Neuronal stem cell (in vitro differentiated cells): ENCODE results near the gene SRSF4.

Experiments
- DNase-seq: peaks from one replicate; pipeline ENCODE4 v3.0.0-alpha.2; 2013; ENCODE audit warnings: low spot score
- H2AFZ ChIP-seq: one replicate; pipeline ENCODE4 v1.6.1; 2013; ENCODE audit warnings: mild to moderate bottlenecking, low read length, inconsistent platforms
- H2AK5ac ChIP-seq: 2 replicates; pipeline ENCODE4 v1.6.1; 2013; ENCODE audit warnings: low read depth, mild to moderate bottlenecking, inconsistent platforms, low read length, moderate library complexity, mixed read lengths
- H2BK120ac ChIP-seq: 2 replicates; pipeline ENCODE4 v1.6.1; 2013; ENCODE audit warnings: low read depth, mild to moderate bottlenecking, inconsistent platforms, low read length, moderate library complexity, mixed read lengths
- H2BK12ac ChIP-seq: one replicate; pipeline ENCODE4 v1.6.1; 2013; ENCODE audit warnings: low read length, inconsistent platforms
- H2BK15ac ChIP-seq: 2 replicates; pipeline ENCODE4 v1.6.1; 2013; ENCODE audit warnings: mild to moderate bottlenecking, low read length, inconsistent platforms, mixed read lengths
- H2BK5ac ChIP-seq: one replicate; pipeline ENCODE4 v1.6.1; 2013; ENCODE audit warnings: inconsistent platforms, mild to moderate bottlenecking, low read length, moderate library complexity
- H3K14ac ChIP-seq: one replicate; pipeline ENCODE4 v1.6.1; 2013; ENCODE audit warnings: low read length, inconsistent platforms
- H3K18ac ChIP-seq: 2 replicates; pipeline ENCODE4 v1.6.1; 2013; ENCODE audit warnings: low read length, inconsistent platforms
- H3K23ac ChIP-seq: 2 replicates; pipeline ENCODE4 v1.6.1; 2013; ENCODE audit warnings: low read depth, mild to moderate bottlenecking, mixed read lengths, low read length, inconsistent platforms; ENCODE audit not compliant: poor library complexity
- H3K27ac ChIP-seq: replicated peaks from 3 replicates; pipeline ENCODE4 v1.5.1; 2013; ENCODE audit warnings: low read length, inconsistent platforms
- H3K27me3 ChIP-seq, 3 experiments: 2 replicates each; pipeline ENCODE4 v1.6.1; 2013; ENCODE audit warnings: low read length in 3 of 3, mild to moderate bottlenecking in 2 of 3, inconsistent platforms in 1 of 3, low read depth in 1 of 3, mixed read lengths in 1 of 3, moderate library complexity in 1 of 3; ENCODE audit not compliant: control insufficient read depth in 3 of 3, insufficient read depth in 3 of 3
- H3K36me3 ChIP-seq, 2 donors: replicated peaks in 1 of 2; 2 replicates each; pipeline ENCODE4 v1.6.1; 2013; ENCODE audit warnings: low read length in 2 of 2; ENCODE audit not compliant: control insufficient read depth in 2 of 2, insufficient read depth in 2 of 2
- H3K4ac ChIP-seq: 2 replicates; pipeline ENCODE4 v1.6.1; 2013; ENCODE audit warnings: inconsistent platforms, mild to moderate bottlenecking, low read length, moderate library complexity
- H3K4me1 ChIP-seq, 2 donors: 1 replicate in 1 of 2; 2 replicates in 1 of 2; pipeline ENCODE4 v1.6.1; 2013; ENCODE audit warnings: low read length in 2 of 2, low read depth in 1 of 2; ENCODE audit not compliant: control insufficient read depth in 2 of 2, insufficient read depth in 1 of 2
- H3K4me2 ChIP-seq: one replicate; pipeline ENCODE4 v1.6.1; 2013; ENCODE audit warnings: mild to moderate bottlenecking, low read length, inconsistent platforms; ENCODE audit not compliant: insufficient read depth, poor library complexity, severe bottlenecking
- H3K4me3 ChIP-seq, 2 donors: 2 replicates each; pipeline ENCODE4 v1.5.1; 2013; ENCODE audit warnings: low read length in 2 of 2, mild to moderate bottlenecking in 2 of 2, inconsistent platforms in 1 of 2, moderate library complexity in 1 of 2
- H3K79me1 ChIP-seq: one replicate; pipeline ENCODE4 v1.6.1; 2013; ENCODE audit warnings: low read depth, mild to moderate bottlenecking, inconsistent platforms, low read length, moderate library complexity
- H3K9ac ChIP-seq: one replicate; pipeline ENCODE4 v1.6.1; 2013; ENCODE audit warnings: mild to moderate bottlenecking, low read depth, low read length, inconsistent platforms; ENCODE audit not compliant: poor library complexity
- H3K9me3 ChIP-seq, 2 donors: replicated peaks in 1 of 2; 2 replicates each; pipeline versions ENCODE3 to v1.6.1; 2013; ENCODE audit warnings: low read length in 2 of 2, mild to moderate bottlenecking in 2 of 2, inconsistent platforms in 1 of 2, low read depth in 1 of 2, mixed read lengths in 1 of 2, moderate library complexity in 1 of 2; ENCODE audit not compliant: control insufficient read depth in 2 of 2, insufficient read depth in 1 of 2
- H4K8ac ChIP-seq: one replicate; pipeline ENCODE4 v1.6.1; 2013; ENCODE audit warnings: low read depth, mild to moderate bottlenecking, inconsistent platforms, low read length, moderate library complexity
- H4K91ac ChIP-seq: one replicate; pipeline ENCODE4 v1.6.1; 2013; ENCODE audit warnings: low read length, low read depth, mild to moderate bottlenecking, inconsistent platforms; ENCODE audit not compliant: poor library complexity
- WGBS, 2 donors: extraction: QIAGEN DNeasy Blood & Tissue Kit; methylation state at CpG; one replicate each; pipeline ENCODE4 v1.1.7; 2013; ENCODE audit warnings: missing lambda C conversion rate in 2 of 2, mixed read lengths in 1 of 2; ENCODE audit not compliant: insufficient read length in 2 of 2, insufficient replicate concordance in 1 of 2; ENCODE audit errors: extremely low coverage in 2 of 2; 5-methylcytosine and 5-hydroxymethylcytosine counted together

The SRSF4 gene

GRCh38 chr1:29209173-29209572 lies 27.5 kb upstream of the SRSF4 start:
- DNase-seq: no peak
- Histone ChIP-seq H2BK12ac (no peak overlapping the region), H3K4me1 (no peaks in the 10 kb centered on the region), H3K9ac (no peak overlapping the region), H4K8ac (no peak overlapping the region), H4K91ac (no peak overlapping the region), H2BK5ac (no peak overlapping the region), H3K4me3 (no peak overlapping the region), H3K18ac (no peak overlapping the region), H2BK120ac (no peak overlapping the region), H3K23ac (no peak overlapping the region), H2BK15ac (no peak overlapping the region), H3K79me1 (no peaks in the 10 kb centered on the region), H2AK5ac (no peak overlapping the region), H3K27me3 (no peaks in the 10 kb centered on the region), H3K9me3 (no peaks in the 10 kb centered on the region), H3K14ac (no peak overlapping the region), H3K27ac (no peak overlapping the region), H3K4me2 (no peak overlapping the region), H3K36me3 (peaks cover 34 to 62% of the 10 kb centered on the region in 2 donors), H2AFZ (no peak overlapping the region), H3K4ac (no peak overlapping the region)
- WGBS, 2 donors: no CpG with 5 or more reads among the region's 5 CpGs

- no peak for DNase-seq
- no peak overlapping the region for H4K8ac ChIP-seq
- WGBS, 2 donors: no CpG with 5 or more reads among the region's 4 CpGs
- H3K14ac ChIP-seq: no peak overlapping the region
- H3K27ac ChIP-seq: no peak overlapping the region
- no peak overlapping the region for H3K4me3 ChIP-seq
- no peak overlapping the region for H3K4me2 ChIP-seq
- H2BK12ac ChIP-seq: no peak overlapping the region
- H3K36me3 ChIP-seq: peaks cover 36 to 63% of the 10 kb centered on the region in 2 donors
- H3K4ac ChIP-seq: no peak overlapping the region
- H2BK5ac ChIP-seq: no peak overlapping the region
- no peaks in the 10 kb centered on the region for H3K9me3 ChIP-seq
- no peak overlapping the region for H4K91ac ChIP-seq
- no peaks in the 10 kb centered on the region for H3K4me1 ChIP-seq
- no peak overlapping the region for H2BK120ac ChIP-seq
- no peak overlapping the region for H2AFZ ChIP-seq
- H3K23ac ChIP-seq: no peak overlapping the region
- no peak overlapping the region for H2AK5ac ChIP-seq
- no peak overlapping the region for H2BK15ac ChIP-seq
- no peaks in the 10 kb centered on the region for H3K79me1 ChIP-seq
- no peaks in the 10 kb centered on the region for H3K27me3 ChIP-seq
- no peak overlapping the region for H3K18ac ChIP-seq
- H3K9ac ChIP-seq: no peak overlapping the region
Measured at GRCh38 chr1:29208442-29208841, 26.7 kb upstream of the SRSF4 start.

GRCh38 chr1:29202584-29203340 lies 21.1 kb upstream of the SRSF4 start:
- H2BK5ac ChIP-seq: no peak overlapping the region
- no peaks in the 10 kb centered on the region for H3K27me3 ChIP-seq
- H3K9ac ChIP-seq: no peak overlapping the region
- H2BK15ac ChIP-seq: no peak overlapping the region
- H4K8ac ChIP-seq: no peak overlapping the region
- H3K4ac ChIP-seq: no peak overlapping the region
- no peak overlapping the region for H3K23ac ChIP-seq
- H3K4me2 ChIP-seq: no peak overlapping the region
- no peak overlapping the region for H3K4me3 ChIP-seq
- no peak overlapping the region for H2AFZ ChIP-seq
- no peak overlapping the region for H3K14ac ChIP-seq
- H2BK120ac ChIP-seq: no peak overlapping the region
- peak; percentile 92 for DNase-seq
- H2AK5ac ChIP-seq: no peak overlapping the region
- peaks cover 3 to 4% of the 10 kb centered on the region in 2 donors for H3K4me1 ChIP-seq
- H3K27ac ChIP-seq: no peak overlapping the region
- H3K36me3 ChIP-seq: peaks cover 31 to 68% of the 10 kb centered on the region in 2 donors
- no peak overlapping the region for H3K18ac ChIP-seq
- H4K91ac ChIP-seq: no peak overlapping the region
- no peaks in the 10 kb centered on the region for H3K9me3 ChIP-seq
- WGBS, 2 donors: no CpG with 5 or more reads among the region's 14 CpGs
- no peaks in the 10 kb centered on the region for H3K79me1 ChIP-seq
- no peak overlapping the region for H2BK12ac ChIP-seq

GRCh38 chr1:29202053-29202452 lies 20.4 kb upstream of the SRSF4 start:
- Histone ChIP-seq H2BK120ac (no peak overlapping the region), H3K27me3 (no peaks in the 10 kb centered on the region), H3K23ac (no peak overlapping the region), H2AK5ac (no peak overlapping the region), H2BK15ac (no peak overlapping the region), H3K79me1 (no peaks in the 10 kb centered on the region), H3K4me1 (peaks cover 3 to 4% of the 10 kb centered on the region in 2 donors), H3K4me2 (no peak overlapping the region), H2AFZ (no peak overlapping the region), H3K14ac (no peak overlapping the region), H3K9ac (no peak overlapping the region), H3K36me3 (peaks cover 31 to 75% of the 10 kb centered on the region in 2 donors), H3K4ac (no peak overlapping the region), H3K9me3 (no peaks in the 10 kb centered on the region), H4K91ac (no peak overlapping the region), H3K4me3 (no peak overlapping the region), H2BK5ac (no peak overlapping the region), H3K27ac (no peak overlapping the region), H3K18ac (no peak overlapping the region), H4K8ac (no peak overlapping the region), H2BK12ac (no peak overlapping the region)
- no peak for DNase-seq
- WGBS, 2 donors: no CpG with 5 or more reads among the region's 1 CpG
